Right kidney (tissue), 1 donor: ENCODE results near the gene ASB15.

Experiments used
- DNase-seq: peaks from one replicate; pipeline ENCODE4 v3.0.0-alpha.2; 2016

ASB15 gene

DNA sequence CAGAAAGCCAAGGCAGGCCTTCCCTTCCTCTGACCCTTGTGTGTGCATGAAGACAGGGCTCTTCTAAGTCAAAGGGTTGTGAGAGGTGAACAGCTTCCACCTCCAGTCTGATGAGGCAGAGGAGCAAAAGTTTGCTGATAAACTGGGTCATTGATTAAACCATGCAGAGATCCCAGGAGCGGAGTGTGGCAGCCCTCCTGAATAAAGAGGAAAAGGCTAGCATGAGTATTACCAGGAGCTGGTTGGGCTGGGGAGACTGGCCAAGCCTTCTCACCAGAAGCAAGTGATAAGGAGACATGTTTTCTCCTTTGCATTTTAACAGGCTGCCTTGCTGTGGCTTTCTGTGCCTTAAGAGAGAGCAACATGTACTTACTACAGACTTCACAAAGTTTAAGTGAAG lies 64.3 kb downstream of the ASB15 start:
- no peak for DNase-seq

- DNase-seq: no peak
Measured at GRCh38 chr7:123666492-123666891, 64.9 kb downstream of the ASB15 start.

DNA sequence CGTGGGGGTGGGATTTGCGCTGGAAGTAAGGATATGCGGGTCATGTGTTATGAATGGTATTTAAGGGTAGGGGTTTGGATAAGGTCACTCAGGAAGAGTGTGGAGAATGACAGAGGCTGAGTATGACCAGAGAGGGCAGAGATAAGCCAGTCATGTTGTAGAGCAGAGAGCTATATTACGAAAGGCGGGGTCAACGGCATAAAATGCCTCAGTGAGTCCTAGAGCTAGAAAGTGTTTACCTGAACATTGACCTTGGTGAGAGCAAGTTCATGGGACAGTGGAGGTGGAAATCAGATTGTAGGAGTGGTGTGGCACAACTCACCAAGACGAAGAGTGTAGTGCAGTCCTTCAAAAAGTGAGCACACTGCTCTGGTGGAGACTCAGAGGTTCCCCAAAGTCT lies 67.9 kb downstream of the ASB15 start:
- DNase-seq: no peak

GRCh38 chr7:123673137-123673732 lies 71.6 kb downstream of the ASB15 start:
- DNase-seq: no peak

DNA sequence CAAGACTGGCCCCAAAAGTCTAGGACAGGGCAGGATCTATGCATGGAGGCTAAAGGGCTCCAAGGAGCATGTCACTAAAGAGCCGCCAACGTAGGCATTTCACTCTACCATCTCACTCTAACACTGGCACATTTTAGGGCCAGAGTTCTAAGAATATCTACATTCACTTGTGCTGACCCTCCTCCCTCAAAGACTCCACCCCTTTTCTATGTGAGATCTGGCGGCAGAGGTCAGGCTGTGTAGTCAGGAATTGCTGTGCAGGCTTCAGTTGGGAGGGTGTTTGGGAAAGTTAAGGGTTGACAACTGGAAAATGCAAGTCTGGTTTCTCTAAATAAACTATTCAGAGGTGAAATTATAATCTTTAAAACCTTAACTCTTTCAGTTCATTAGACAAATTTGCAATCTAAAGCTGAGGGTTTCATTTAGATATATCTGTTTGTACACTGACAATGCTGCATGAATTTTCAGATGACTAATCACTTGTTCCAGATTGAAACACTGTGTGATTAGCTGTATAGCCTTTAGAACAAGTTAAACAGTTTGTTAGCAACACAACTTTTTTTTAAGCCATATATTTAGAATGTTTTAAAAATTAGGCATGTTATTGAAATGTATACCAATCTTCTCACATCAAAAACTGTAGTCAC lies 72.3 kb downstream of the ASB15 start:
- no peak for DNase-seq

- no peak for DNase-seq
Measured at GRCh38 chr7:123674399-123675180, 73.0 kb downstream of the ASB15 start.

DNA sequence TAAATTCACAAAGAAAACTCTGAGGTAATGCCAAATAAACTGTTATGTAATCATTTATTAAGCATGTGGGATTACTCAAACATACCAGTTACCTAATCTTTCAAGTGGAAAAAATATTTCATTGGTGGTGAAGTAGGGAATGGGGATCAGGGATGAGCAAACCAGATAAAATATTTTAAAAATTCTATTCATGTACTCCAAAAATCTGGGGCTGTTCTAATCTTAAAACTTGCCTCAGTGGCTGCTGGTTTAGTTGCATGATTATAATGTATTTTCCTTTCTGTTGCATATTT lies 73.5 kb downstream of the ASB15 start:
- no peak for DNase-seq

- DNase-seq: no peak
Measured at GRCh38 chr7:123677061-123677715, 75.6 kb downstream of the ASB15 start.

GRCh38 chr7:123679614-123680013 lies 78.0 kb downstream of the ASB15 start:
- DNase-seq: no peak

GRCh38 chr7:123680580-123680979 lies 79.0 kb downstream of the ASB15 start:
- DNase-seq: no peak

DNA sequence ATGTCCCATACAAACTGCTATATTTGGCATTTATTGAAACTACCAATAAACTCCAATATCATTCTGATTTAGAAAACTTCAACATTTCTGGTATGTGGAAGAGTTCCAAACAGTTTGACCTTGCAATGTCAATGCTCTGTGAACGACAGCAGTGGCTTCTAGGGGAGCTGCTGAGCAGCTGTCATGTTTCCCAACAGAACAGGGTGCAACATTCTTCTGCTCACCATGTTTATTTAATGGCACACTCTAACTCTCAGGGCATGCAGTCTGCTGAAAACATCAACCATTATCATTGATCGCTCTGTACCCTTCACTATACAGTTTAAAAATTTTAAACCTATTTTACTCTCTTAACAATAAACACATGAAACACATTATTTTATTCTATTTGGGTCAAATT lies 79.9 kb downstream of the ASB15 start:
- no peak for DNase-seq

DNA sequence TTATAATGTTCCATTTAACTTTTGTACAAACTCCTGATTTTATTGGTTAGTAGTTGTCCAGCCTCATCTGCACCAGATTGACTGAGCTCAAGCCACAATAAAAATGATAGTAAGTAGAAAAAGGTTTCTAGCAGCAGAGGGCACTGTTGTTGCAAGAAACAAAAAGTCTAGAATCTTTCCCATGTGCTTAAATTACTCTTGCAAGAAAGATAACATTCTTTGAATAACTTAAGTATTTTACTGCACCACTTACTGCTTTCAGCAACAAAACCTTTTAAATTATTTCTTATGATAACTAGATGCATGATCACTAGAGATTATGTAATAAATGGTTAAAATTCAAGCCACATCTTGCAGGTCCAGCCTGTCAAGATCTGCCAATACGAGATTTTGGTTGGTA lies 81.1 kb downstream of the ASB15 start:
- peak; percentile 17 for DNase-seq

DNA sequence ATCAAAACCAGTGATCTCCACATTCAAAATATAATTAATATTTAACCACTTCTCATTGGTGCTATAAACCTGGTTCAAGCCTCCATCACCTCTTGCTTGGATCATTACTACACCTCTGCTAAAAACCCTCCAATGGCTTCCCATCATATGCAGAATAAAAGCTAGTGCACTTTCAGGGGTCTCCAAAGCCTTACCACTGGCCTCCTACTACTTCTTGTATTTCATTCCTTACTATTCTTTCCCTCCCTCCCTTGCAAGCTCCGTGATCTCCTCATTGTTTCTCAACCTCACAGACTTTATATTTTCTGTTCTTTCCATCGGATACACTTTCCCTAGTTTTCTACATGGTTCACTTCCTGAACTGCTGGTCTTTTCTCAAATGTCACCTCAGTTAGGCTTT lies 85.5 kb downstream of the ASB15 start:
- DNase-seq: no peak

DNA sequence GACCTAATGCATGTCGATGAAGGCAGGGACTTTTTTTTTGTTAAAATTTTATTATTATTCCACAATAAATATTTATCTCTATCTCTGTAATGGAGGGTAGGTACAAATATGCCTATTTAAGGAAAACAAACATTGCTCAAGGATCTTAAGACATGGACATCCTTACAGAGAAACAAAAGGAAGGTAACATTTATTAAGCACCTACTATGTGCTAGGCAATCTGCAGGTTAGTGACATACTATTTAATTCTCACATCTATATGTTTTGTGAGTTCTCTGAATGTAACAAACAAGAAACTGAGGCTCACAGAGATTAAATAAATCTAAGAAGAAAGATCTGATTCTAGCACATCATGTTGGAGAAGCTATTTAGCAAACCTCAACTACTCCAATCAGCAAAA lies 86.1 kb downstream of the ASB15 start:
- no peak for DNase-seq
